ENCODE results near the gene PLK5. TPM values are rescaled to one million over a fixed set of nuclear protein-coding genes. Genes with fewer than 3 reads are reported as not detected.
A peak's percentile ranks its signal among the peaks of the same experiment; 100 is the strongest.

PLK5 gene
- total RNA-seq, 1 donor from 2014 or later = 0.09 TPM

DNA sequence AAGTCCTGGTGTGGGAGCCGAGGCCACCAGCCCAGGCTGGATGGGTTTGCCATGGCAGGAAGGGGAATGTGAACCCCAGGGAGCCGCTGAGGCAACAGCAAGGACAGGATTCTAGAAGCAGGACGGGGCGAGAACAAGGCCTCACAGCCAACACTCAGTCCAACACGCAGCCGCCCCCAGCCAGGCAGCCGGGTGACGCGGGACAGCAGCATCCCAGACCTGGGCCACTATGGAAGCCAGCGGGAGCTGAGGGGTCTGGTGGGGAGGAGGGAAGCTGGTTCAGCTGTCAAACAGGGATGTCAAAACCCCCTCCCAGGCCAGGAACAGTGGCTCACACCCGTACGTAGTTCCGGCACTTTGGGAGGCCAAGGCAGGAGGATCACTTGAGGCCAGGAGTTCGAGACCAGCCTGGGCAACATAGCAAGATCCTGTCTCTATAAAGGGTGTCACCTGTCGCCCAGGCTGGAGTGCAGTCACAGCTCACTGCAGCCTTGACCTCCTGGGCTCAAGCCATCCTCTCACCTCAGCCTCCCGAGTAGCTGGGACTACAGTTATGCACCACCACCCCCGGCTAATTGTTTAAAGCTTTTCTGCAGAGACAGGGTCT, 37.5 kb downstream of the PLK5 start:
- DNase-seq (ENCODE audit: low read depth) (no peak), FAIRE-seq (no peak)
- H3K9me3 ChIP-seq (ENCODE audit: insufficient read depth, low read depth, low read length) = no peaks in the 10 kb centered on the region
- H3K4me1 ChIP-seq (ENCODE audit: insufficient read depth, low read length) = peaks cover 10% of the 10 kb centered on the region
- H2AFZ ChIP-seq (ENCODE audit: low read depth, low read length) = no peak overlapping the region
- H3K4me3 Mint-ChIP-seq (ENCODE audit: unreplicated experiment) = no peak overlapping the region
- no peaks in the 10 kb centered on the region for H3K27me3 ChIP-seq (ENCODE audit: insufficient read depth, low read length)
- H4K20me1 ChIP-seq (ENCODE audit: insufficient read depth, low read length) = peaks cover 92% of the 10 kb centered on the region
- no peaks in the 10 kb centered on the region for H3K36me3 ChIP-seq (ENCODE audit: insufficient read depth, low read length)
- no peaks in the 10 kb centered on the region for H3K9me3 Mint-ChIP-seq (ENCODE audit: unreplicated experiment)
- no peak overlapping the region for H3K27ac ChIP-seq (ENCODE audit: low read depth, low read length)
- no peaks in the 10 kb centered on the region for H3K4me1 Mint-ChIP-seq (ENCODE audit: low read depth, unreplicated experiment)
- no peak overlapping the region for H3K27ac Mint-ChIP-seq (ENCODE audit: unreplicated experiment)
- TF ChIP-seq EZH2 (IDR thresholded peaks at IDR 0.05; ENCODE audit: insufficient read depth, low read length) (no peak), CTCF (IDR thresholded peaks at IDR 0.05; ENCODE audit: insufficient read depth, low read depth, low read length) (no peak)
- H3K79me2 ChIP-seq (ENCODE audit: insufficient read depth, low read length) = peaks cover 89% of the 10 kb centered on the region
- no peak overlapping the region for H3K4me3 ChIP-seq (ENCODE audit: insufficient read depth, low read depth, low read length)
- no peak overlapping the region for H3K9ac ChIP-seq (ENCODE audit: low read length)
- H3K27me3 Mint-ChIP-seq (ENCODE audit: low read depth, unreplicated experiment) = no peaks in the 10 kb centered on the region
- H3K36me3 Mint-ChIP-seq (ENCODE audit: low read depth, unreplicated experiment) = peaks cover 7% of the 10 kb centered on the region
- no peak overlapping the region for H3K4me2 ChIP-seq (ENCODE audit: low read length)

GRCh38 chr19:1563251-1563650, 39.4 kb downstream of the PLK5 start:
- H4K20me1 ChIP-seq (ENCODE audit: insufficient read depth, low read length) = peaks cover 76% of the 10 kb centered on the region
- Mint-ChIP-seq H3K36me3 (ENCODE audit: low read depth, unreplicated experiment) (peaks cover 4% of the 10 kb centered on the region), H3K9me3 (ENCODE audit: unreplicated experiment) (no peaks in the 10 kb centered on the region), H3K4me3 (ENCODE audit: unreplicated experiment) (no peak overlapping the region), H3K4me1 (ENCODE audit: low read depth, unreplicated experiment) (no peaks in the 10 kb centered on the region), H3K27me3 (ENCODE audit: low read depth, unreplicated experiment) (no peaks in the 10 kb centered on the region), H3K27ac (ENCODE audit: unreplicated experiment) (peak overlapping the region; percentile 24)
- peaks cover 10% of the 10 kb centered on the region for H3K4me1 ChIP-seq (ENCODE audit: insufficient read depth, low read length)
- H3K4me3 ChIP-seq (ENCODE audit: insufficient read depth, low read depth, low read length) = no peak overlapping the region
- no peak overlapping the region for H3K27ac ChIP-seq (ENCODE audit: low read depth, low read length)
- H3K9ac ChIP-seq (ENCODE audit: low read length) = no peak overlapping the region
- no peaks in the 10 kb centered on the region for H3K27me3 ChIP-seq (ENCODE audit: insufficient read depth, low read length)
- no peaks in the 10 kb centered on the region for H3K9me3 ChIP-seq (ENCODE audit: insufficient read depth, low read depth, low read length)
- H3K4me2 ChIP-seq (ENCODE audit: low read length) = no peak overlapping the region
- H3K36me3 ChIP-seq (ENCODE audit: insufficient read depth, low read length) = no peaks in the 10 kb centered on the region
- DNase-seq (ENCODE audit: low read depth) = no peak
- no peak for TF ChIP-seq EZH2 (IDR thresholded peaks at IDR 0.05; ENCODE audit: insufficient read depth, low read length)
- no peak for TF ChIP-seq CTCF (IDR thresholded peaks at IDR 0.05; ENCODE audit: insufficient read depth, low read depth, low read length)
- H2AFZ ChIP-seq (ENCODE audit: low read depth, low read length) = no peak overlapping the region
- peaks cover 85% of the 10 kb centered on the region for H3K79me2 ChIP-seq (ENCODE audit: insufficient read depth, low read length)
- no peak for FAIRE-seq

DNA sequence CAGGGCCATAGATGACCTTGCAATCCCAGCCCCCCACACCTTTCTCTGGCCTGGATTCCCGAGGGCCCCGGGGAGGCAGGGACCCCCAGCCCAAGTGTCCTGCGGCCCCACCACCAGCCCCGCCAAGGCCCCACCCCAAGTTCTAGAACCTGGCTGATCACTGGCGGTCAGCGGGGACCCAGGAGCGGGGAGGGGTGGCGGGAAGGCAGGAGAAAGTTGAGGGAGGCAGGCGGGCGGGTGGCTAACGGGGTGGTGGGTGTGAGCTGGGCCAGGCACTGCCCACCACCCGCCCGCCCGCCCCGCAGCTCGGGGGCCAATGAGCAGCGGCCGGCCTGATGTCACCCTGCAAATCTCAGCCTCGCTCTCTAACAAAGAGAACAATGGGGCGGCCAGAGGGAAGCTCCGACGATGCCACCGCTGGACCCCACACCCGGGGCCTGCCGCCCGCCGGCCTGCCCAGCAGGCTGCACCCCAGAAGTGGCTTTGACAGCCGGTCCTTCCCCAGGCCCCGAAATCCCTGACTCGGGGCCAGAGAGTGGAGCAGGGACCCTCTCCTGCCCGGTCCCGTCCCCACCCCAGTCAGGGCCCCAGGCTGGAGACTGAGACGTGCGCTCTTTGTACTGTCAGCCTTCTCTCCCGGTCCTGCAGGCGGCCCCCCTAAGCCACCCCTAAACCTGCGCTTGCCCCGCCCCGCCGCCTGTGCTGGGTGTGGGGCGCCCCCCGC, 42.7 kb downstream of the PLK5 start:
- Histone ChIP-seq H3K36me3 (ENCODE audit: insufficient read depth, low read length) (no peaks in the 10 kb centered on the region), H3K4me1 (ENCODE audit: insufficient read depth, low read length) (peaks cover 10% of the 10 kb centered on the region), H3K9ac (ENCODE audit: low read length) (peak overlapping the region; percentile 99), H3K9me3 (ENCODE audit: insufficient read depth, low read depth, low read length) (no peaks in the 10 kb centered on the region), H4K20me1 (ENCODE audit: insufficient read depth, low read length) (peaks cover 50% of the 10 kb centered on the region), H3K79me2 (ENCODE audit: insufficient read depth, low read length) (peaks cover 55% of the 10 kb centered on the region), H3K27ac (ENCODE audit: low read depth, low read length) (peak overlapping the region; percentile 97), H2AFZ (ENCODE audit: low read depth, low read length) (peak overlapping the region; percentile 63), H3K27me3 (ENCODE audit: insufficient read depth, low read length) (no peaks in the 10 kb centered on the region), H3K4me3 (ENCODE audit: insufficient read depth, low read depth, low read length) (peak overlapping the region; percentile 78), H3K4me2 (ENCODE audit: low read length) (peak overlapping the region; percentile 98)
- DNase-seq (ENCODE audit: low read depth) = peak; percentile 75
- TF ChIP-seq EZH2 (IDR thresholded peaks at IDR 0.05; ENCODE audit: insufficient read depth, low read length) (no peak), CTCF (IDR thresholded peaks at IDR 0.05; ENCODE audit: insufficient read depth, low read depth, low read length) (no peak)
- FAIRE-seq = no peak
- Mint-ChIP-seq H3K27ac (ENCODE audit: unreplicated experiment) (no peak overlapping the region), H3K4me3 (ENCODE audit: unreplicated experiment) (peak overlapping the region; percentile 64), H3K36me3 (ENCODE audit: low read depth, unreplicated experiment) (peaks cover 4% of the 10 kb centered on the region), H3K27me3 (ENCODE audit: low read depth, unreplicated experiment) (peaks cover 5% of the 10 kb centered on the region), H3K9me3 (ENCODE audit: unreplicated experiment) (no peaks in the 10 kb centered on the region), H3K4me1 (ENCODE audit: low read depth, unreplicated experiment) (no peaks in the 10 kb centered on the region)

All from astrocyte (in vitro differentiated cells and primary cell).